Hematopoietic multipotent progenitor cell treated with erythropoietin and hydrocortisone succinate and interleukin-3 and kit ligand, for 8 days (in vitro differentiated cells): ENCODE results near the gene TMEM218.

Experiments used
- DNase-seq: peaks from one replicate; pipeline ENCODE4 v3.0.0-alpha.2; 2015

The TMEM218 gene

DNA sequence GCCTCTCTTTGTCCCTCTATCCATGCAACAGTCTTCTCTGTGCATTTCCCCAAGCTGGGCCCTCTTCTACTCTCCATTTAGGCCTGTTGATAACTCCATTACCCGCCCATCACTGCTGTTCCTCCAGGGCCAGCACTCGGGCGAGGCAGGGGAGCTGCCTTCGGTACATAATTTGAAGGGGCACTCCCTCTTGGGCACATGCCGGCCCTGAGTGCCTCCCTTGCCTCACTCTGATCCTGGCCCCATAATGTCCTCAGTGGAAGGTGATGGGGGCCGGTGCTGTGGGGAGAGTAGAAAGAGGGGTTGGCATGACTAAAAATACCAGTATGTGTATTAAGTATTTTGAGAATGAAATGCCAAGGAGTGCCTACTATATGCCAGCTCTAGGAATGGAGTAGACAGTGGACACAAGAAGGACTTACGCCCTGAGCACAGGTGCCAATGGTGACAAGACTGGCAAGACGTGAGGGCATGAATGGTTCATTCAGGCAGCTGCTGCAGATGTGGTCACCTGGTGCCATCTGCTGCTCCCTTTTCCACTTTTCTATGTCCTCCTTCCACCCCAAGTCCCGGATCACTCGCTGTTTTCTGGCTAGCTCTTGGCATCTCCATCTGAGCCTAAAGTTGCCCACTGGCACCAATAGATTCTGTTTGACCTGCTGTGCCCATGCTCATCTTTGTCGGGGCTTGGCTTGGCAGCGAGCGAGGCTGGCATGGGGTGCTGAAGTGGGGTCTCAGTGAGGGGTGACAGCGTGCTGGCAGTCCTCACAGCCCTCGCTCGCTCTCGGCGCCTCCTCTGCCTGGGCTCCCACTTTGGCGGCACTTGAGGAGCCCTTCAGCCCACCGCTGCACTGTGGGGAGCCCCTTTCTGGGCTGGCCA lies 22.6 kb downstream of the TMEM218 start:
- no peak for DNase-seq

DNA sequence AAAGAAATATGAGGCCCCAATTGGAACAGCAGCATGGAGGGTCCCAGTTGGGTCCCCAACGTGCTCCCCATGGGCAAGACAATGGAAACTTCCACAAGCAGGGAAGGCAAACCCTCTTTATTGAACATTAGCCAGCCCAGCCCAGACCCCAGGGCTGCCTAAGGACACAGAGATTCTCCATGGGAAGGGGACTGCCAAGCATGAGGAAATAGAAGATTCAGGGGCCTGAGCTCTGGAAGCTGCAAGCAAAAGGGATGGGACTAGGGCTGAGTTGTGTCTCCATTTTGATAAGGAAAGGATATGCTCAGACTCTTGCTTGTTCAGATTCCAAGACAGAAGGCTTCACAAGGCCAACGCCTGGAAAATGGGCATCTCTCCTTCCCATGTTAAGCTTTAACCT lies 23.3 kb downstream of the TMEM218 start:
- DNase-seq = no peak

DNA sequence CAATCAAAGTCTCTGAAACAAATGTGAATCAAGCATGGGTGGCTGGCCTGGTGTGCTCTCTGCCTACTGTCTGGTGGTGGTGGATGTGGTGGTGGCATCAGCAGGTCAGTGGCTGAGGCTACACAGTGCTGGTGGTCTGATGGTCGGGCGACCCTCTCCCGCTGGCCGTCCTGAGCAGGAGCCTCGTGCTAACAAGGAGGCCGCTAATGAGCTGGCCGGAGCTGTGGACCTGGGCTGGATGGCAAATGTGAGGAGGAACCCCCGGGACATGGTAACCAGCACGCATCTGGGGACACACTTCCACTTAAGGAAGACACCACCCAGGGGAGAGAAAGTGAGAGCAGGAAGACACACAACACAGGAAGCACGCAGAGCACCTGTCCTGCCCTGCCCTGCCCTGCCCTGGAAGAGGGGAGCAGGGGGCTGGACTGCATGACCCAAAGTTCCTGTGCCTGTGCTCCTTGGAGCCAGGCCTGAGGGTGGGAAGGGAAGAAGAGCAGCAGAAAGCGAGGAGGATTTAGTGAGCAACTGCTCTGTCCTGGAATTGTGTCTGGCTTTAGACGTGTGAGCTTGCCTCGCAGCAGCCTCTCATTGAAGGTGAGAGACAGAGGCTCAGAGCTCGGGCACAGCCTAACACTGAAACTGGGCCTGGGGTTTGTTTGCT lies 24.7 kb downstream of the TMEM218 start:
- DNase-seq = no peak

DNA sequence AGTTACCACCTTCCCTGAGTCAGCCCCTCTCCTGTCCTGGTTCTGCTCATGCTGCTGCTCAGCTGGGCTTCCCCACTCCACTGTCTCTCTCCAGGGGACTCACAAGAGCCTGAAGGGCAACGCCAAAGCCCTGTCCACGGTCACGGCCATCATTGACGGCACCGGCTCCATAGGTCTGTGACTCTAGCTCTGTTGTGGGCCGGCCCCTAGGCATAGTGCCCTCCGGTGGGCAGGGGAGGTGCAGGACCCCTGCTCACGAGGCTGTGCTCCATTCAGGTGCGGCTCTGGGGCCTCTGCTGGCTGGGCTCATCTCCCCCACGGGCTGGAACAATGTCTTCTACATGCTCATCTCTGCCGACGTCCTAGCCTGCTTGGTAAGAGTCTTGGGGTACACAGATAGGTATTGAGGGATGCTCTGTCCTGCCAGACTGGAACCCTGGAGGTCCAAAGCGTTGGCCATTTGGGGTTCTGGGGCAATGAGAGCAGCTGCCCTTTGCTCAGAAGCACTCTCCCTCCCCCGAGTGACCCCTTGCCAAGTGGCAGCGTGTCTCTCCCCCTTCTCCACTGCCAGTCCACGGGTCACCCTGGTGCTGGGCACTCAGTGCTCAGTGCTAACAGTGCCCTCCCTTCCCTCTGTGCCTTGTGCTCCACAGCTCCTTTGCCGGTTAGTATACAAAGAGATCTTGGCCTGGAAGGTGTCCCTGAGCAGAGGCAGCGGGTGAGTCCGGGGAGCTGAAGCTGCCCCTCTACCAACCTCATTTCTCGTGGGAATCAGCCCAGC lies 25.9 kb downstream of the TMEM218 start:
- no peak for DNase-seq

DNA sequence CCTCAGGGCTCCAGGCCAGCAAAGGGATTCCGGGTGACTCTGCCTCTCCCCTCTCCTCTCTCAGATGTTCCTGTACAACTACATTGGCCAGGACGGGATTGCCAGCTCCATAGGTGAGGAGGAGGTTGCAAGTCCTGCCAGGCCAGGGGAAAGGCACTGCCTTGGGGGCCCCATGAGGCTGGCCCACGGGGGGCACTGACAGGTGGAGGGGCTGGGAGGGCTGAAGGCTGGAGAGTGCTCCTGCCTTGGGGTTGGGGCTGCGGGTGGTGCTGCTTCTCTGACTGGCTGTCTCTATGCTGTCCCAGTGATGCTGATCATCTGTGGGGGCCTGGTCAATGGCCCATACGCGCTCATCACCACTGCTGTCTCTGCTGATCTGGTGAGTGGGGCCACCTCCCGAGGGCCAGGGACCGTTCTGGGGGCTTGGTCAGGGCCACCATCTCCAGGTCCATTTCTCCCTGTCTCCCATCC lies 26.6 kb downstream of the TMEM218 start:
- DNase-seq = no peak

DNA sequence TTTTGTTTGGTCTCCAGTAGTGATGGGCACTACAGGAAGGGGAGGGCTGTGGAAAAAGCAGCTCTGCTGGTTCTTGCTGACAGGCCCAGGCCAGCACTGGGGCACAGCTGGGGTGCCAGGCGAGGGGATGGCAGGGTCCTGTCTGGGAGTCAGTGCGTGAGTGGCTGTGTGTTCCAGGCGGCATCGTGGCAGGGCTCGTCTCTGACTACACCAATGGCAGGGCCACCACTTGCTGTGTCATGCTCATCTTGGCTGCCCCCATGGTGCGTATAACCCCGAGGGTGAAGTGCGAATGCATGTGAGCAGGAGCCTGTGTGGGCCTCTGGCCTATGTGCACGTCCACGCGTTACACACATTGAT lies 27.4 kb downstream of the TMEM218 start:
- no peak for DNase-seq

DNA sequence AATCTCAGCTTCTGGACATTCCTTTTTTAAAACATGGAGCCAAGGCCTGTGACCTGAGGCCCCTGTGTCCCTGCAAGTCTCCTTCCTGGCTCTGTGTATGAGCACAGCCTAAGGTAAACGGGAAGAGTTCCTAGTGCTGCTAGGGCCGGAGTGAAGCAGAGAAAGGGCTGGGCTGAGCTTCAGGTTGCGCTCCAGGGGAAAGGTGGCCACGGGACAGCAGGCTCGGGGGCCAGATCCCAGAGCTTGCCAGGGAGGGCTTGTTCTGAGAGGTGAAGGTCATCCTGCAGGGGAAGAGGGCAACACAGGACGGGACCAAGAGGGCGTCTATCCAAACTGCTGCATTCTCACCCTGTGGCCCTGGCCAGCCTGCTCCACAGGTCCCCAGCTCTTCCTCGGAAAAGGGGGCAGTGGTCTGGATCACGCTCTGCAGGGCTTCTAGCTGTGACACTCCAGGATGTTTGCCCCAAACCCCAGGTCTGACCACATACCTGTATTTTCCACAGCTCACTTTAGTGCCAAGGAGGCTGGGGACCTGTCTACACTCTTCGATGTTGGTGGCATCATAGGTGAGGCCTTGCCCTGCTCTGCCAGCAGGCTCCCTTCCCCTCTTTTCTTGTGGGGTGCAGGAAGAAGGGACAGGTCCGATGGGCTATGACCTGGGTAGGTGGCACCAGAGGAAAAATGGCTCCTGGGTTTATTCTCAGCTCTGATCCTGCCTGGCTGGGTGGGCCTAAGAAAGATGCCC lies 27.9 kb downstream of the TMEM218 start:
- no peak for DNase-seq

DNA sequence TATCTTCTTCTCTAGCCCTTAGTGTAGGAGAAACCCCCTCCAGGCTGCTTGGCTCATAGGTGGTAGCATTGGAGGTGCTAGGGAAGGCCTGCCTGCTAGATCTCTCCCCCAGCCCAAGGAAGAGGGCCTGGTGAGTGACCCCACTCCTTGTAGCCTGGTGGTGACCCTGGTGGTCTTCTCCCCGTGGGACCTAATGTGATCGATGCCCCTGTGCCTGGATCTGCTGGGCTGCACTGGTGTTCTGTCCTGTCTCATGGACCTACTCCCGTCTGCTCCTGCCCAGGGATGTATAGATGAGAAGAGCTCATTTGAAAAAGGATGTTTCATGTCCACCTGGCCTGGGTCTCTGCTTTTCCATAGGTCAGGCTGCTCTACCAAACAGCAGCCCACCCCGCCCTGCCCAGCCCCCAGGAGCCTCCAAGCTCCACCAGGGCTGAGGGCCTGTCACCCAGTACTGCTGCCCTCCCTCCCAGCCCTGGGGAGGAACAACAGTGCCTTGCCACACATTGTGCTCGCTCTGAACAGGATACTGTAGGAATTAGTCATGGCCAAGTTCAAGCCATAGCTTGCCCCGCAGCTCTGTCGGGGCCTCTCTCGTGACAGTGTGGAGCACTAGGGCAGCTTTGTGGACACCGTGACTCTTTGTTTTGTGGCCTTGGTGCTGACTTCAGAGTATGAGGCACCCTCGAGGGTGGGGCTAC lies 28.7 kb downstream of the TMEM218 start:
- DNase-seq = no peak

DNA sequence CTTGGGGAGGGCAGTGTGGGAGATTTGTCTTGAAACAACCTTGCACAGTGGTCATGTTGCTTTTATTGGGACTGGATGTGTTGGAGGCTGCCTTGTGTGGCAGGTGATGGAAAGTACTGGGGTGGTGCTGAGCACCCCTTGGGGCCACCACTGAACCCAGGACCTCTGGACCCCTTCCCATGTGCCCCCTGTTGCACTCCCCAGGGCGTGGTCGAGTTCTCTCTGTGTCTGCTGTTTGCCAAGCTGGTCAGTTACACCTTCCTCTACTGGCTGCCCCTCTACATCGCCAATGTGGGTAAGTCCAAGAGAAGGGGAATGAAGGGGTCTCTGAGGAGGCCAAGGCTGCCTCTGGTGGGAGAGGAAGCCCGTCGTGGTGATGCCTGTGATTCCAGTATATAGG lies 29.4 kb downstream of the TMEM218 start:
- no peak for DNase-seq

DNA sequence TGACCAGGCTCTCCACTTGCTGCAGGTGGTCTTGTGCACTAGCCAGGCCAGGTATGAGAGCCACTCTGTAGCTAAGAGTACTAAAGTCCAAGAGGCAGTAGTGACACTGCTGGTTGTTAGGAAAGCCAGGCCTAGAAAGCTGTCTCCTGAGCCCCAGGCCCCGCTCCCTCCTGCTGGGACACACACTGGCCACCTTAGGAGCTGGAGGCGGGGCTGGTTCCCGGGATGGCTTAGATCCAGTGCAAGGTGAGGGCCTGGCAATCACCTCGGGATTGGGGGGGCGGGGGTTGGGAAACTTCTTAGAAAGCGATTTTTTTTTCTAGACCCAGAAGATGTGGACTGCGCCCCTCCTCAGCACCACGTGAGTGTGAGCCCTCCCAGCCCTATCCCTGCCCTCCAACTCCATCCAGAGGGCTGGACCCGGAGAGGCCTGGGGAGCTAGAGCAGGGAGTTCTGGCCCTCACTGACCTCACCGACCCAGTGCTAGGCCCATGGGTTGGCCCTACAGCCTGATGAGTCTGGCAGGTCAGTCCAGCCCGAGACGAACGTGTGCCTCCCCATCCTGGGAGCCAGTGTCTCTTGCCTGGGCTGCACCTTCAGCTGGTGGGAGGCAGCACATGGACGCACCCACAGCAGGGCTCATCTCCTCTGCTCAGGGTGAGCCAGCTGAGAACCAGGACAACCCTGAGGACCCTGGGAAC lies 30.2 kb downstream of the TMEM218 start:
- DNase-seq = no peak

DNA sequence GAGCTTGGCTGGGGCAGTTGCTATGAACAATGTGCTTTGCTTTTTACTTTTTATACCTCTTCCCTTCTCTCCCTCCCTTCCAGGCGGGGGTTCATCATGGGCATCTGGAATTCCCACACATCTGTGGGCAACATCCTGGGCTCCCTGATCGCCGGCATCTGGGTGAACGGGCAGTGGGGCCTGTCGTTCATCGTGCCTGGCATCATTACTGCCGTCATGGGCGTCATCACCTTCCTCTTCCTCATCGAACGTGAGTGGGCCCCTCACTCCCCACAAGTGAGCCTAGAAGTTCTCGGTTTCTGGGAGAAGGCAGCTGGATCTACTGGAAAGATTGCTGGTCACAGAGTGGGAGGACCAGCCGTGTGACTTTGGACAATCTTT lies 30.9 kb downstream of the TMEM218 start:
- no peak for DNase-seq

DNA sequence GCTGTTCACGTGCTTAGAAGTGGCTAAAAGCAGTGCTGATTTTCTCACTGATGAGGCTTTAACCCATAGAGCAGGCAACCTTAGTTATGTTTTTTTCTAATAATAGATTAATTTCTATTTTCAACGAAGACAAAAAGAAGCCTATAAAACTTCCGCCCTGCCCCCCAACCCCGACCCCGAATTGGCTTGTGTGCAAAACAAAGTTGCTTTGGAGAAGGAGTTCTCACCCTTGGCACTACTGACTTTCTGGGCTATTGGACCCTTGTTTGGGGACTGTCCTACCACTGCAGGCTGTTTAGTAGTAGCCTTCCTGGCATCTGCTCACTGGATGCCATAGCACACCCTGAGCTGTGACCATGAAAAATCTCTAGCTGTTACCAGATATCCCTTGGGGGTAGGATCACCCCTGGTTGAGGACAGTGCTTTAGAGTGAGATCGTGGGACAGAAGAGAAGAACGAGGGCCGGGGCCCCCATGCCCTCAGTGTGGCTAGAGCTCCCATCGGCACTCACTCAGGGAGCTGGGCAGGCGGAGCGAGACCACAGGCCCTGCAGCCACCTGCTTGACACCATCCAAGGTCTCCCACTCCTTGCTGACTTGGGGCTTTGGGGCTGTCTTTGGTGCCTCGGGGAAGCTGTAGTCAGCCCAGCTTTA lies 31.4 kb downstream of the TMEM218 start:
- no peak for DNase-seq

DNA sequence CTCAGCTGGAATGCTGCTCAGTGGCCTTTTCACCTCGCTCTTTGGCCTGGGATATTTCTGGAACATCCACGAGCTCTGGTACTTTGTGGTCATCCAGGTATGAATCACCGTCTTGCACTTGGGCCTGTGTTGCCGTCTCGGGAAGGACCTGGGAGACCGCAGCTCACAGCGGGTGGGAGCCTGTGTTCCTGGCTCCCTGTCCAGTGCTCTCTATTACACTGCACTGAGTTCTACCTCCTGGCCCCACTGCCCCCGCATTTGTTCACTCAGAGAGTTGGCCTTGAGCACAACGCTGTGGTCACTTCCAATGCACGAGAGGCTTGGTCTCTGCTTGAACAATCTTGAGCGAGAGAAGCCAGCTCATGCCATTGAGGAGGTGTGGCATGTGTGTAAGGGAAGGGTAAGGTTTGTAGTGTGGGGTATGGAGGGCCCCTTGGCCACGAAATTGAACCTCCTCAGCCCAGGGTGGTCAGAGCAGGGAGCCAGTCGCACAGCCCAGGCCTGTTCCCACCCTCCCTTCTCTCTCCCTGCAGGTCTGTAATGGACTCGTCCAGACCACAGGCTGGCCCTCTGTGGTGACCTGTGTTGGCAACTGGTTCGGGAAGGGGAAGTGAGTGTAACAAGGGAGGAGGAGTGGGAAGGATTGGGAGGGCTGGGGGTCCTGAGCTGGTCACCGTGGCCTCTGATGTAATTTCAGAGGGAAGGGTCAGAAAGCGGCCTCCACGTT lies 32.1 kb downstream of the TMEM218 start:
- DNase-seq = no peak

DNA sequence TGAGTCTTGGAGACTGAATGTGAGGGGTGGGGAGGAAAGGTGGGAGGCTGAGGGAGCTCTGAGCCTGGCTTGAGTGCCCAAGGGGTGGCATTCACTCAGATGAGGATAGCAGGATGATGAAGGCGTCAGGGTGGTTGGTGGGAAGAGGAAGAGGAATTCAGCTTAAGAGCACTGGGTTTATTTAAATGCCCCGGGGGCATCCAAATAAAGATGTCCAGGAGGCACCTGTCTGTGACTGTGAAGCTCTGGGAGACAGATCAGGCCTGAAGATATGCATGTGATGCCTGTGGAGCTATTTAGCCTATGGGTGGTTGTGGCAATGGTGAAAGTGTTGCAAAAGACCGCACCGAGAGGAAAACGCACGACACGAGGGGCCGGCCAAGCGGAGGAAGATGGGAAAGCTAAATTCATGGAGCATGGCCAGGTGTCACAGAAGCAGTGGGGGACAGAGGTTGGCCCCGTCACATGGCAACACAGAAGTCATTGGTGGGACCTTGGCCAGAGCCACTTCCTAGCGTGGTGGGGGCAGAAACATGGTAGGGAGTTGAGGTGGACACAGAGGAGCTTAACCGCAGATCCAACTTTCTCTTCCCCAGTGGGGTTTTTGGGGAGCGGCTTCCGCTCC lies 32.8 kb downstream of the TMEM218 start:
- DNase-seq = no peak

DNA sequence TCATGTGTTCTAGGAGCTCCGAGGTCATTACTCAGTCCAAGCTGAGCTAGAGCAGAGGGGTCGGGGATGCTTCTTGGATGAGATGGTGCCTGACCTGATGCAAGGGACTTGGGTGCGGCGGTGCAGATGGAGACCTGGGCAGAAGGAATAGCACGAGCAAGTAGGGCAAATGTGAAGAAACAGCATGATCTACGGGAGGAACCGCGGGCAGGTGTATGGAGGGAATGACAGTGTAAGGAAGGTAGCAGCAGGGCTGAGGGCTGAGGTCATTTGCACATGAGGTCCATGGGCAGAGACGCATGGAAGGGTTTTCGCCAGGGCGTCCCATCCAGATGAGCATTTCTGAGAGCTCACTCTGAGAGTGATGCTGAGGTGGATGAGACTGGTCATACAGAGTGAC lies 33.4 kb downstream of the TMEM218 start:
- no peak for DNase-seq

DNA sequence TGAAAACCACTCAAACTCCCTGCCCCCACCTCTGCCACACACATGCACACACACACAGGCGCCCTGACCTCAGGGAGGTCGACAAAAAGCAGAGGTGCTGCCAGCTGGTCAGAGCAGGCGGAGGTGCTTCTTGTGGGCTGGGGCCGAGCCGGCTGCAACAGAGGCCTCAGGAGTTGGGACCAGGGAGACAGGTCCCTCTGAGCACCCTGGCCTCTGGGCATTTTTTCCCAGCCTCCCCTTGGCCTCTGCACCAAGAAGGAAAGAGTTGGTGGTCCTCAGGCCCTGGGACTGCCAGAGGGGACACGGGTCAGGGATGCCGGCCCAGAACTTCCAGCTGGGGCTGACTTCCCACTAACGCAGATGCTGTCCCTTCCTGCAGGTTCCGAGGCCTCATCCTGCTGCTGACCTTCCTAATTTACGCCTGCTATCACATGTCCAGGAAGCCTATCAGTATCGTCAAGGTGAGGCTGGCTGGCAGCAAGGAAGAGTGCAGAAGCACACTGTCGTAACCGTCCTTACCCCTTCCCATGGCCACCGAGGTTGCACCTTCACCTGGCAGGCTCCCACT lies 35.0 kb downstream of the TMEM218 start:
- DNase-seq = no peak

DNA sequence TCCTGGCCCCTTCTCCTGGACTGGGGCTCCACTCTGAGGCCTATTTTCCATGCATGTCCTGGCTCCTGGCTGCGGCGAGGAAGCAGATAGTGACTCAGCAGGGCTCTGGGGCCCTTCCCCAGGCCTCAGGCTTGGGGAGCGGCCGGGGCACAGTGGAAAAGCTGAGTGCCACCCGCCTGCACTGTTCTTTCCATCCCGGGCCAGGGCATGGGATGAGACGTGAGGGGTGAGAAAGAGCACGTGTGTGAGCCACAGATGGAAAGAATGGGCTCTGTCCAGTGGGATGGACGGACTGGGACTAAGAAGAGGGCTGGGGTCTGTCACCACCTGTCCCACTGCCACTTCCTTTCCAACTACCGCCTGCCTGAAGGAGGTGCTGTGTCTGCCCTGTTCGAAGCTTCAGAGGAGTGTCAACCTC lies 35.5 kb downstream of the TMEM218 start:
- DNase-seq = no peak

DNA sequence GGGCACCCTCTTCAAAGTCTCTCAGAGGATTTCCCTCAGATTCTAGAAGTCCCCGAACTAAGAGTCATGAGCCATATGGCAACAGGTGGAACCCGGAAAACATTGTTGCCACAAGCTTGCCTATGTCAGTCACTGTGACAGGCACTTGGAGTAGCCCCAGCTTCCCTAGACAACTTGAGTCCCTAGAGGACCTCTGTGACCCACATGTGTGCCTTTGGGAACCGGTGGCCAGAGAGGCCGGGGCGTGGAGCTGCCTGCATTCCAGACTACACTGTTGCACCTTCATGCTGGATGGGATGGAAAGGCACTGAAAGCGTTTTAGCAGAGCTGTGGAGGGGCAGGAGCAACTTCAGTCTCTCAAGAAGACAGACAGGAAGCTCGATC lies 36.2 kb downstream of the TMEM218 start:
- no peak for DNase-seq

DNA sequence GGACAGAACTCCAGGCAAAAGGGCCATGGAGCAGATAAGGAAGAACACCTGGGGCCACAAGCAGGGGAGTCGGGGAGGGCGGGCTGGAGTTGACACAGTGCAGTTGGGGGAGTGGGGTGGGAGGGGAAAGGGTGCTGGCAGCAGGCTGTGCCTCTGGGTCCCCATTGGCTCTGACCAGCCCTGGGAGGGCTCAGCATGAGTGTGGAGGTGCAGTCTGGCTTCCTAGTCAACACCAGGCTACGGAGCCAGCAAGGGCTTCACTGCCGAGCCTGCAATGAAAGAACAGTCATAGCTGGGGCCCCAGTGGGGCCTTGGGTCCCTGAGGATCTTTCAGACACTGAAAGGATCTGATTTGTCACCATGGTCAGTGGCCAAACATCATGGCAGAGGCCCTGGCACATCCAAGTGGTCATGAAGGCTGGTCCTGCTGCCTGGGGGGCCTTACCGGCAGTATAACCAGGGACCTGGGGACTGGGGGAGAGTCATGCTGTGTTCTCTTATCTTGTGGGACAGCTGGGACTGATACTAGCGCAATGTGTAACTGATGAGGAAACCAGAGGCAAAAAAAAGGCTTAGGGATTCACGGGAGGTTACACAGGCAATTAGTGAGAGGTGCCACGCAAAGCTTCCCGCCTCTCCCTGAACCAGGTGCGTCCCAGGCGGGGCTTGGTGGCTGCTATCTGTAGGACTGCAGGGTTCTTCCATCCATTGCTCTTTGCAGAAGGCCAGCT lies 36.8 kb downstream of the TMEM218 start:
- DNase-seq = no peak
